Measurements from ENCODE around the gene SEMA7A. TPM values are rescaled to one million over a fixed set of nuclear protein-coding genes. Genes with fewer than 3 reads are reported as not detected.
"Not testable (repeated sequence)": the region's sequence is repeated elsewhere in the genome, so short reads cannot be mapped to it uniquely, and the experiment has no call there.

SEMA7A gene
- total and polyA plus RNA-seq, 2 donors from 2014 or later = 2.8 to 3.6 TPM

GRCh38 chr15:74461847-74462511 is 28.2 kb upstream of the SEMA7A start:
- Histone ChIP-seq H3K4me3 (ENCODE audit: low read length in 3 of 3) (peak overlapping the region; percentile 94 to 99 (median 98)), H3K9me3 (ENCODE audit: control insufficient read depth in 2 of 3, insufficient read depth in 1 of 3, low read length in 3 of 3) (no peaks in the 10 kb centered on the region), H3K27ac (ENCODE audit: low read depth in 2 of 2, low read length in 2 of 2) (no peak overlapping the region), H3K9ac (ENCODE audit: low read length in 3 of 3) (peak overlapping the region; percentile 15 to 85 (median 75)), H3K4me1 (ENCODE audit: control insufficient read depth in 2 of 3, insufficient read depth in 2 of 3, low read depth in 1 of 3, low read length in 3 of 3) (peaks cover 0 to 10% (median 0%) of the 10 kb centered on the region in 3 donors), H3K27me3 (ENCODE audit: control insufficient read depth, insufficient read depth, low read length) (no peaks in the 10 kb centered on the region), H3K36me3 (ENCODE audit: control insufficient read depth in 2 of 3, insufficient read depth in 3 of 3, low read length in 3 of 3) (peaks cover 0 to under 1% (median 0%) of the 10 kb centered on the region in 3 donors)
- peak in 2 of 5 donors; percentile 32 to 43 for DNase-seq
- no peak for TF ChIP-seq CTCF (IDR thresholded peaks at IDR 0.05; ENCODE audit: borderline replicate concordance, extremely low read depth, insufficient read depth)
- intact Hi-C loops (cut with DNase I) = no loop called here
- no peak for FAIRE-seq

- Histone ChIP-seq H3K9ac (ENCODE audit: low read length in 3 of 3) (peak within 1 kb of the TSS; percentile 98), H3K4me1 (ENCODE audit: control insufficient read depth in 2 of 3, insufficient read depth in 2 of 3, low read depth in 1 of 3, low read length in 3 of 3) (peaks cover 0 to 10% (median 0%) of the 10 kb centered on the region in 3 donors), H3K36me3 (ENCODE audit: control insufficient read depth in 2 of 3, insufficient read depth in 3 of 3, low read length in 3 of 3) (peaks cover 0 to 8% (median 2%) of the 10 kb centered on the region in 3 donors), H3K27me3 (ENCODE audit: control insufficient read depth, insufficient read depth, low read length) (no peaks in the 10 kb centered on the region), H3K9me3 (ENCODE audit: control insufficient read depth in 2 of 3, insufficient read depth in 1 of 3, low read length in 3 of 3) (no peaks in the 10 kb centered on the region), H3K4me3 (ENCODE audit: low read length in 3 of 3) (peak within 1 kb of the TSS; percentile 98 to 100 (median 99)), H3K27ac (ENCODE audit: low read depth in 2 of 2, low read length in 2 of 2) (peak within 1 kb of the TSS; percentile 56 to 85)
- no peak for FAIRE-seq
- TF ChIP-seq CTCF (IDR thresholded peaks at IDR 0.05; ENCODE audit: borderline replicate concordance, extremely low read depth, insufficient read depth) = peak; percentile 33
- intact Hi-C loops (cut with DNase I) = no loop called here
- DNase-seq = peak; percentile 98 to 99 (median 99)
Observed at GRCh38 chr15:74460871-74461846, 27.4 kb upstream of the SEMA7A start, which contains the start of gene UBL7. UBL7 (minus strand) TSS chr15:74461160; CDS start chr15:74458867, 2,293 bp downstream.

- Histone ChIP-seq H3K4me3 (ENCODE audit: low read length in 3 of 3) (peak overlapping the region; percentile 98 to 100 (median 99)), H3K4me1 (ENCODE audit: control insufficient read depth in 2 of 3, insufficient read depth in 2 of 3, low read depth in 1 of 3, low read length in 3 of 3) (peaks cover 0 to 10% (median 0%) of the 10 kb centered on the region in 3 donors), H3K27ac (ENCODE audit: low read depth in 2 of 2, low read length in 2 of 2) (peak overlapping the region in 1 of 2 donors; percentile 85), H3K9me3 (ENCODE audit: control insufficient read depth in 2 of 3, insufficient read depth in 1 of 3, low read length in 3 of 3) (no peaks in the 10 kb centered on the region), H3K36me3 (ENCODE audit: control insufficient read depth in 2 of 3, insufficient read depth in 3 of 3, low read length in 3 of 3) (peaks cover 2 to 10% (median 3%) of the 10 kb centered on the region in 3 donors), H3K27me3 (ENCODE audit: control insufficient read depth, insufficient read depth, low read length) (no peaks in the 10 kb centered on the region), H3K9ac (ENCODE audit: low read length in 3 of 3) (peak overlapping the region; percentile 98)
- intact Hi-C loops (cut with DNase I) = no loop called here
- no peak for TF ChIP-seq CTCF (IDR thresholded peaks at IDR 0.05; ENCODE audit: borderline replicate concordance, extremely low read depth, insufficient read depth)
- FAIRE-seq = no peak
- peak in 1 of 5 donors; percentile 23 for DNase-seq
Observed at GRCh38 chr15:74460298-74460697, 26.5 kb upstream of the SEMA7A start.

- H3K4me1 ChIP-seq (ENCODE audit: control insufficient read depth in 2 of 3, insufficient read depth in 2 of 3, low read depth in 1 of 3, low read length in 3 of 3); H3K27ac ChIP-seq (ENCODE audit: low read depth in 2 of 2, low read length in 2 of 2); H3K9ac ChIP-seq (ENCODE audit: low read length in 3 of 3); H3K4me3 ChIP-seq (ENCODE audit: low read length in 3 of 3); FAIRE-seq; H3K27me3 ChIP-seq (ENCODE audit: control insufficient read depth, insufficient read depth, low read length); intact Hi-C loops (cut with DNase I); DNase-seq; H3K9me3 ChIP-seq (ENCODE audit: control insufficient read depth in 2 of 3, insufficient read depth in 1 of 3, low read length in 3 of 3): not testable (repeated sequence)
- H3K36me3 ChIP-seq (ENCODE audit: control insufficient read depth in 2 of 3, insufficient read depth in 3 of 3, low read length in 3 of 3) = peaks cover 3 to 15% (median 3%) of the 10 kb centered on the region in 3 donors
Observed at GRCh38 chr15:74459798-74460197, 26.0 kb upstream of the SEMA7A start.

All from kidney (tissue), 14 donors.